Uterus (tissue), 4 donors: Measurements from ENCODE around the gene FAM13C. TPM values are rescaled to one million over a fixed set of nuclear protein-coding genes. Genes with fewer than 3 reads are reported as not detected.
A peak's percentile ranks its signal among the peaks of the same experiment; 100 is the strongest.

Experiments
- DNase-seq, 2 donors: peaks; one replicate each; pipeline ENCODE4 v3.0.0-alpha.2; 2019 to 2020
- H3K27ac ChIP-seq, 2 donors: fragments of 200-600 bp; sonication (generic); 1 replicate in 1 of 2; 2 replicates in 1 of 2; pipeline ENCODE4 v1.5.1; 2016 to 2018
- H3K27me3 ChIP-seq, 2 donors: fragments of 200-600 bp; sonication (generic); one replicate each; pipeline ENCODE4 v1.5.1; 2018 to 2019; ENCODE audit warnings: control low read depth in 1 of 2
- H3K36me3 ChIP-seq, 2 donors: fragments of 200-600 bp; sonication (generic); one replicate each; pipeline ENCODE4 v1.5.1; 2019; ENCODE audit warnings: control low read depth in 1 of 2
- H3K4me1 ChIP-seq, 2 donors: fragments of 200-600 bp; sonication (generic); one replicate each; pipeline ENCODE4 v1.5.1; 2018 to 2019; ENCODE audit warnings: control low read depth in 1 of 2
- H3K4me3 ChIP-seq, 2 donors: fragments of 200-600 bp; sonication (generic); 1 replicate in 1 of 2; 2 replicates in 1 of 2; pipeline ENCODE4 v1.5.1; 2018 to 2019; ENCODE audit warnings: mild to moderate bottlenecking in 1 of 2
- H3K9me3 ChIP-seq, 2 donors: fragments of 200-600 bp; sonication (generic); one replicate each; pipeline ENCODE4 v1.5.1; 2019; ENCODE audit warnings: control low read depth in 1 of 2
- CTCF ChIP-seq, 4 experiments: fragments of 200-600 bp in 2 of 4; fragments of 450-650 bp in 2 of 4; sonication (generic) in 2 of 4; IDR thresholded peaks; one replicate each; pipeline ENCODE4 v1.5.1; 2016 to 2019; ENCODE audit warnings: antibody characterized with exemption in 4 of 4, mild to moderate bottlenecking in 2 of 4, moderate library complexity in 1 of 4
- POLR2A ChIP-seq, 2 donors: fragments of 450-650 bp; IDR thresholded peaks; one replicate each; pipeline ENCODE4 v1.6.1; 2016; ENCODE audit warnings: antibody characterized with exemption in 2 of 2, mild to moderate bottlenecking in 1 of 2, moderate library complexity in 1 of 2
- intact Hi-C: fragments of 100-400 bp; cut with DNase I; formaldehyde crosslinking; loops from one replicate; pipeline ENCODE4 v1.15.1; 2023; ENCODE audit warnings: low total_unique reads
- total RNA-seq, 4 donors: library from RNA; depleted of rRNA in 3 of 4; stranded (reverse); fragments of >200 nt in 3 of 4; gene quantifications; one replicate each; pipeline versions ENCODE4 v1.1.0 to v1.2.4, GENCODE V29; 2014 to 2023
- donor health status: DM: yes; HTN: yes; CAD: no.

FAM13C gene
- total RNA-seq, 4 donors from 2014 or later = 18.7 to 29.2 (median 23.2) TPM

- no peaks in the 10 kb centered on the region for H3K36me3 ChIP-seq
- TF ChIP-seq CTCF (IDR thresholded peaks at IDR 0.05) (no peak), POLR2A (IDR thresholded peaks at IDR 0.05) (no peak)
- no peak overlapping the region for H3K27ac ChIP-seq
- no peaks in the 10 kb centered on the region for H3K27me3 ChIP-seq
- intact Hi-C loops = no loop called here
- H3K4me3 ChIP-seq = no peak overlapping the region
- no peaks in the 10 kb centered on the region for H3K4me1 ChIP-seq
- H3K9me3 ChIP-seq = no peaks in the 10 kb centered on the region
- DNase-seq = no peak
Measured at GRCh38 chr10:59237775-59238174, 124.6 kb downstream of the FAM13C start.

GRCh38 chr10:59236064-59236697 is 126.2 kb downstream of the FAM13C start:
- Histone ChIP-seq H3K27me3 (no peaks in the 10 kb centered on the region), H3K27ac (no peak overlapping the region), H3K4me1 (no peaks in the 10 kb centered on the region), H3K4me3 (no peak overlapping the region), H3K9me3 (no peaks in the 10 kb centered on the region), H3K36me3 (no peaks in the 10 kb centered on the region)
- intact Hi-C loops = no loop called here
- no peak for DNase-seq
- TF ChIP-seq POLR2A (IDR thresholded peaks at IDR 0.05) (no peak), CTCF (IDR thresholded peaks at IDR 0.05) (no peak)

GRCh38 chr10:59234816-59235429 is 127.4 kb downstream of the FAM13C start:
- TF ChIP-seq POLR2A (IDR thresholded peaks at IDR 0.05) (no peak), CTCF (IDR thresholded peaks at IDR 0.05) (peak; percentile 37 to 47 (median 41))
- no peak for DNase-seq
- Histone ChIP-seq H3K27me3 (no peaks in the 10 kb centered on the region), H3K36me3 (no peaks in the 10 kb centered on the region), H3K27ac (no peak overlapping the region), H3K4me1 (no peaks in the 10 kb centered on the region), H3K9me3 (no peaks in the 10 kb centered on the region), H3K4me3 (no peak overlapping the region)
- intact Hi-C loops = no loop called here

GRCh38 chr10:59234194-59234593 is 128.2 kb downstream of the FAM13C start:
- H3K36me3 ChIP-seq = no peaks in the 10 kb centered on the region
- intact Hi-C loops = no loop called here
- DNase-seq = no peak

More at GRCh38 chr10:59234194-59234593, 128.2 kb downstream of the FAM13C start:
- no peak for TF ChIP-seq POLR2A (IDR thresholded peaks at IDR 0.05)
- no peak for TF ChIP-seq CTCF (IDR thresholded peaks at IDR 0.05)
- H3K9me3 ChIP-seq = no peaks in the 10 kb centered on the region
- H3K4me1 ChIP-seq = no peaks in the 10 kb centered on the region
- H3K27me3 ChIP-seq = peaks cover 0 to under 1% of the 10 kb centered on the region in 2 donors
- no peak overlapping the region for H3K27ac ChIP-seq
- no peak overlapping the region for H3K4me3 ChIP-seq
